HepG2 (cell line): Measurements from ENCODE around the gene XRCC5. TPM values are rescaled to one million over a fixed set of nuclear protein-coding genes. Genes with fewer than 3 reads are reported as not detected.

ENCODE experiments used
- BCLAF1 ChIP-seq: fragments of 450-650 bp; IDR thresholded peaks from 2 replicates; pipeline ENCODE4 v1.6.1; 2017; ENCODE audit warnings: mild to moderate bottlenecking
- HNRNPL ChIP-seq: fragments of 200-400 bp; formaldehyde crosslinking; IDR thresholded peaks from 2 replicates; pipeline ENCODE4 v1.6.1; 2017; ENCODE audit warnings: mild to moderate bottlenecking, low read depth, low read length
- LRRFIP1 ChIP-seq: sonication (generic); formaldehyde crosslinking; conservative IDR thresholded peaks from 2 replicates; pipeline ENCODE4 v1.4.0; 2020; ENCODE audit warnings: missing genetic modification reagents
- MAF1 ChIP-seq: sonication (generic); formaldehyde crosslinking; IDR thresholded peaks from 2 replicates; pipeline ENCODE4 v1.5.0; 2020; ENCODE audit warnings: missing genetic modification reagents, borderline replicate concordance
- SIX4 ChIP-seq: sonication (generic); formaldehyde crosslinking; IDR thresholded peaks from 2 replicates; pipeline ENCODE4 v1.4.0; 2020; ENCODE audit warnings: missing genetic modification reagents
- SMAD9 ChIP-seq: sonication (generic); formaldehyde crosslinking; IDR thresholded peaks from 2 replicates; pipeline ENCODE4 v1.5.1; 2020; ENCODE audit warnings: mild to moderate bottlenecking, missing genetic modification reagents
- THAP7 ChIP-seq: sonication (generic); formaldehyde crosslinking; IDR thresholded peaks from 2 replicates; pipeline ENCODE4 v1.8.1; 2023; ENCODE audit warnings: mild to moderate bottlenecking, missing genetic modification reagents
- ZFP36L2 ChIP-seq: sonication (generic); formaldehyde crosslinking; IDR thresholded peaks from 2 replicates; pipeline ENCODE4 v1.4.0; 2020; ENCODE audit warnings: missing genetic modification reagents
- ZNF256 ChIP-seq: sonication (generic); formaldehyde crosslinking; conservative IDR thresholded peaks from 2 replicates; pipeline ENCODE4 v1.4.0; 2020; ENCODE audit warnings: missing genetic modification reagents
- ZNF280B ChIP-seq: sonication (generic); formaldehyde crosslinking; IDR thresholded peaks from 2 replicates; pipeline ENCODE4 v1.5.0; 2020; ENCODE audit warnings: missing genetic modification reagents, mild to moderate bottlenecking, borderline replicate concordance
- ZNF281 ChIP-seq: sonication (generic); formaldehyde crosslinking; IDR thresholded peaks from 2 replicates; pipeline ENCODE4 v1.4.0; 2020; ENCODE audit warnings: missing genetic modification reagents, borderline replicate concordance
- ZNF33A ChIP-seq: sonication (generic); formaldehyde crosslinking; IDR thresholded peaks from 2 replicates; pipeline ENCODE4 v1.5.1; 2020; ENCODE audit warnings: missing genetic modification reagents, mild to moderate bottlenecking, moderate library complexity, borderline replicate concordance
- ZNF382 ChIP-seq: sonication (generic); formaldehyde crosslinking; IDR thresholded peaks from 2 replicates; pipeline ENCODE4 v1.5.0; 2020; ENCODE audit warnings: missing genetic modification reagents, mild to moderate bottlenecking, borderline replicate concordance
- ZNF414 ChIP-seq: sonication (generic); formaldehyde crosslinking; IDR thresholded peaks from 2 replicates; pipeline ENCODE4 v1.5.0; 2020; ENCODE audit warnings: missing genetic modification reagents
- ZNF549 ChIP-seq: sonication (generic); formaldehyde crosslinking; IDR thresholded peaks from 2 replicates; pipeline ENCODE4 v1.5.0; 2020; ENCODE audit warnings: missing genetic modification reagents
- ZNF75D ChIP-seq: sonication (generic); formaldehyde crosslinking; IDR thresholded peaks from 2 replicates; pipeline ENCODE4 v1.8.1; 2023; ENCODE audit warnings: missing genetic modification reagents, mild to moderate bottlenecking, borderline replicate concordance
- ZNF878 ChIP-seq: sonication (generic); formaldehyde crosslinking; IDR thresholded peaks from 2 replicates; pipeline ENCODE4 v1.8.1; 2023; ENCODE audit warnings: mild to moderate bottlenecking, missing genetic modification reagents, moderate library complexity
- polyA plus RNA-seq, 8 experiments: library from polyadenylated mRNA; depleted of rRNA in 3 of 8; stranded (reverse) in 7 of 8; unstranded in 1 of 8; fragments of >200 nt; fragmentation: Illumina TruSeq in 4 of 8; extraction: Trizol in 4 of 8; gene quantifications; 2 replicates each; pipeline versions ENCODE4 v1.2.1 to v1.2.3, GENCODE V29; 2011 to 2016; ENCODE audit warnings: low read depth in 4 of 8, missing spikeins in 1 of 8, mixed read lengths in 1 of 8; ENCODE audit not compliant: insufficient read depth in 1 of 8
- total RNA-seq, 5 experiments: library from RNA; depleted of rRNA; stranded (reverse); fragments of >200 nt; fragmentation: Illumina TruSeq; extraction: Trizol; gene quantifications; 2 replicates each; pipeline ENCODE4 v1.2.3, GENCODE V29; 2016; ENCODE audit warnings: low read depth in 1 of 5

XRCC5 gene
- total and polyA plus RNA-seq, 2 of the 13 experiments (the other 11 are each of a cell fraction or from before 2014, with no cell fraction given) = 264 to 454 TPM

- no peak for TF ChIP-seq LRRFIP1 (CRISPR knock-in tag)
- TF ChIP-seq ZNF256 = 0 out of 2 replicates have a peak, but pooled peaks have one; percentile 54
- no peak for TF ChIP-seq ZNF549 (CRISPR knock-in tag)
- peak; percentile 90 for TF ChIP-seq ZNF414 (CRISPR knock-in tag)
- TF ChIP-seq ZNF75D (CRISPR knock-in tag) = no peak
- TF ChIP-seq ZNF280B = peak; percentile 93; the same call in 1 of the 2 replicates
- peak; percentile 35; the same call in 1 of the 2 replicates for TF ChIP-seq ZNF878
- TF ChIP-seq SMAD9 (CRISPR knock-in tag) = peak; percentile 91; the same call in 1 of the 2 replicates
- TF ChIP-seq HNRNPL = peak; percentile 80
- peak; percentile 63; the same call in 1 of the 2 replicates for TF ChIP-seq SIX4 (CRISPR knock-in tag)
- peak; percentile 98 for TF ChIP-seq THAP7 (CRISPR knock-in tag)
- TF ChIP-seq ZFP36L2 = peak; percentile 85; the same call in 1 of the 2 replicates
- TF ChIP-seq ZNF33A (CRISPR knock-in tag) = peak; percentile 95; the same call in 1 of the 2 replicates
- TF ChIP-seq BCLAF1 = no peak
- no peak for TF ChIP-seq ZNF382
- no peak for TF ChIP-seq ZNF281 (CRISPR knock-in tag)
- TF ChIP-seq MAF1 (CRISPR knock-in tag) = 0 out of 2 replicates have a peak, but pooled peaks have one; percentile 11
Observed at GRCh38 chr2:216081487-216082116, 27.5 kb upstream of the XRCC5 start, which contains the start of the genes PECR and TMEM169 (continued).
